Lower leg skin (tissue), 3 donors: ENCODE results near the gene GJC1.

Source experiments
- CTCF ChIP-seq, 3 donors: fragments of 450-650 bp; IDR thresholded peaks; one replicate each; pipeline ENCODE4 v1.5.1; 2016; ENCODE audit warnings: antibody characterized with exemption in 3 of 3, mild to moderate bottlenecking in 3 of 3, moderate library complexity in 2 of 3
- POLR2A ChIP-seq, 2 donors: fragments of 450-650 bp; IDR thresholded peaks; one replicate each; pipeline ENCODE4 v1.6.1; 2016 to 2017; ENCODE audit warnings: antibody characterized with exemption in 2 of 2, mild to moderate bottlenecking in 1 of 2, moderate library complexity in 1 of 2

GRCh38 chr17:44757918-44758413, 72.1 kb downstream of the GJC1 start:
- no peak for TF ChIP-seq CTCF (IDR thresholded peaks at IDR 0.05)
- TF ChIP-seq POLR2A (IDR thresholded peaks at IDR 0.05), result no peak
